ENCODE results near the gene CNKSR3.

The CNKSR3 gene

DNA sequence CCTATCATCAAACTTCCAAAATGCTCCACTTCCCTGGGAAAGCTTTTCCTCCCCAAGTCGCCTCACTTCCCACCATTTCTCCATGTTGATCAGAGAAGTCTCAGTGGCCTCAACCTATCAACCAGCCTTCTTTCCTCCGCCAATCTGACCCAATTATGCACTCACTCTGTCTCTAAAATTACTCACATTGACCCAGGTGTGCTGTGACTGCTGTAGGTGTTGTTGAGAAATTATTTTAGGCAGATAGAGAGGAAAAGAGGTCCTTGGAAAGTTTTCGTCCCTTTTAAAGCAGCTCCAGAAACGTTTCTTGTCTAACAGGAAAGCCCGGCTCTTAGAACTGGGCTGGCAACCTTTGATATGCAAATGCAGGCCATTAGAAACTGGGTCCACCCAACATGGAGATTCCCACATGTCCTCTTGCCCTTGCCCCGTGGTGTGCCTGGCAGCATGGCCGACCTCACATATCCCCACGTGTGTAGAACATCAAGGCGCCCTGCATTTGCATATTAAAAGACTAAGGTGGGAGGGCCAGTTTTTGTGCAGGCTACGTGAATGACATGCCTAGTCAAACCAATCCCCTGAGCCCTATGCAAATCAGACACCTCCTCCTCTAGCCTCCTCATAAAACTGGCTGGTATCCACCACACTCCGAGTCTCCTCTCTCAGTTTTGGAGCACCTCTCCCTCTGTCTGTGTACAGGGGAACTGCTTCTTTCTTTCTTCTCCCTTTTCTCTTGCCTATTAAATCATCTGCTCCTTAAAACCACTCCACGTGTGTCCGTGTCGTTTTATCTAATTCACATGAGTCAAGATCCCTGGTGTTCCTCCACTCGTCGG lies 166.8 kb downstream of the CNKSR3 start:
- peak; percentile 11 to 95 for DNase-seq (ENCODE audit: low read depth in 1 of 2, low spot score in 1 of 2)
- TF ChIP-seq JUND (IDR thresholded peaks at IDR 0.05; ENCODE audit: low read depth), result no peak
- in situ Hi-C loops (cut with HindIII; ENCODE audit: low pct_unique_long_range_greater_than_20kb, low sequenced_read_pairs), result no loop called here

- TF ChIP-seq JUND (IDR thresholded peaks at IDR 0.05; ENCODE audit: low read depth), result no peak
- in situ Hi-C loops (cut with HindIII; ENCODE audit: low pct_unique_long_range_greater_than_20kb, low sequenced_read_pairs), result no loop called here
- DNase-seq (ENCODE audit: low read depth in 1 of 2, low spot score in 1 of 2), result no peak
Measured at GRCh38 chr6:154341871-154342270, 168.6 kb downstream of the CNKSR3 start.

GRCh38 chr6:154341336-154341735 lies 169.1 kb downstream of the CNKSR3 start:
- in situ Hi-C loops (cut with HindIII; ENCODE audit: low pct_unique_long_range_greater_than_20kb, low sequenced_read_pairs), result no loop called here
- DNase-seq (ENCODE audit: low read depth in 1 of 2, low spot score in 1 of 2), result no peak
- TF ChIP-seq JUND (IDR thresholded peaks at IDR 0.05; ENCODE audit: low read depth), result no peak

Measured in T47D (cell line).